Naive thymus-derived CD4-positive, alpha-beta T cell (primary cell): Measurements from ENCODE around the gene OR8A1. TPM values are rescaled to one million over a fixed set of nuclear protein-coding genes. Genes with fewer than 3 reads are reported as not detected.
"Not testable (repeated sequence)": the region's sequence is repeated elsewhere in the genome, so short reads cannot be mapped to it uniquely, and the experiment has no call there.

Experiments used
- ATAC-seq: fragments of 150-1000 bp; cut with Tn5 transposase; 2 replicates; pipeline ENCODE4 v1.10.0; 2021; ENCODE audit warnings: mild to moderate bottlenecking, moderate library complexity
- CTCF ChIA-PET: fragments of 350-600 bp; sonication (Branson Sonifier 250); formaldehyde crosslinking; loops from one replicate; lab custom pipeline; 2021; ENCODE audit warnings: antibody characterized with exemption; lab: Charles Lee
- POLR2A ChIA-PET: fragments of 350-600 bp; sonication (Branson Sonifier 250); formaldehyde crosslinking; loops from one replicate; lab custom pipeline; 2021; ENCODE audit warnings: antibody characterized with exemption, inconsistent platforms; lab: Charles Lee
- DNase-seq, 9 donors: peaks; one replicate each; pipeline versions ENCODE4 v3.0.0 to v3.0.0-alpha.2; 2020 to 2022; ENCODE audit warnings: mixed read lengths in 1 of 9
- H3K27ac ChIP-seq: one replicate; pipeline ENCODE4 v1.7.0; 2013; ENCODE audit warnings: mild to moderate bottlenecking, low read depth, low read length, moderate library complexity
- H3K27me3 ChIP-seq, 2 donors: one replicate each; pipeline ENCODE4 v1.7.0; 2013; ENCODE audit warnings: low read length in 2 of 2, mild to moderate bottlenecking in 2 of 2, moderate library complexity in 2 of 2; ENCODE audit not compliant: control insufficient read depth in 2 of 2, insufficient read depth in 2 of 2
- H3K36me3 ChIP-seq, 3 experiments: 1 replicate in 2 of 3; 2 replicates in 1 of 3; pipeline ENCODE4 v1.7.0; 2013; ENCODE audit warnings: low read length in 3 of 3, mild to moderate bottlenecking in 3 of 3, moderate library complexity in 1 of 3; ENCODE audit not compliant: insufficient read depth in 3 of 3, control insufficient read depth in 2 of 3
- H3K4me1 ChIP-seq, 2 donors: one replicate each; pipeline ENCODE4 v1.7.0; 2013; ENCODE audit warnings: low read length in 2 of 2, mild to moderate bottlenecking in 2 of 2, moderate library complexity in 1 of 2; ENCODE audit not compliant: control insufficient read depth in 2 of 2, insufficient read depth in 2 of 2
- H3K4me3 ChIP-seq: 2 replicates; pipeline ENCODE4 v1.7.0; 2013; ENCODE audit warnings: mild to moderate bottlenecking, low read length
- H3K9me3 ChIP-seq, 3 experiments: 1 replicate in 2 of 3; 2 replicates in 1 of 3; pipeline ENCODE4 v1.7.0; 2013; ENCODE audit warnings: low read length in 3 of 3; ENCODE audit not compliant: control insufficient read depth in 2 of 3
- H3K27ac Mint-ChIP-seq, 9 donors: one replicate each; pipeline ENCODE4 v1.8.0; 2020 to 2022; ENCODE audit warnings: mixed read lengths in 9 of 9, mild to moderate bottlenecking in 8 of 9, moderate library complexity in 5 of 9, inconsistent platforms in 2 of 9
- H3K27me3 Mint-ChIP-seq, 5 donors: one replicate each; pipeline ENCODE4 v1.8.0; 2021 to 2022; ENCODE audit warnings: mixed read lengths in 5 of 5, mild to moderate bottlenecking in 1 of 5
- H3K36me3 Mint-ChIP-seq, 5 donors: one replicate each; pipeline ENCODE4 v1.8.0; 2020 to 2022; ENCODE audit warnings: mixed read lengths in 5 of 5, mild to moderate bottlenecking in 3 of 5, inconsistent platforms in 1 of 5
- H3K4me1 Mint-ChIP-seq, 7 donors: one replicate each; pipeline ENCODE4 v1.8.0; 2020 to 2022; ENCODE audit warnings: mixed read lengths in 7 of 7, mild to moderate bottlenecking in 3 of 7, inconsistent platforms in 1 of 7
- H3K4me3 Mint-ChIP-seq, 10 donors: one replicate each; pipeline ENCODE4 v1.8.0; 2020 to 2022; ENCODE audit warnings: mild to moderate bottlenecking in 10 of 10, mixed read lengths in 10 of 10, moderate library complexity in 6 of 10, inconsistent platforms in 2 of 10
- H3K9me3 Mint-ChIP-seq, 11 donors: one replicate each; pipeline ENCODE4 v1.8.0; 2020 to 2022; ENCODE audit warnings: mixed read lengths in 11 of 11, mild to moderate bottlenecking in 4 of 11, inconsistent platforms in 1 of 11, moderate library complexity in 1 of 11
- intact Hi-C, 2 donors: fragments of 100-400 bp; cut with micrococcal nuclease; formaldehyde crosslinking; loops; one replicate each; pipeline ENCODE4 v1.15.1; 2023
- polyA plus RNA-seq, 2 donors: library from polyadenylated mRNA; unstranded; fragments of 300-500 nt; fragmentation: Illumina TruSeq; gene quantifications; one replicate each; pipeline ENCODE4 v1.2.3, GENCODE V29; 2021
- total RNA-seq, 6 experiments: library from RNA in 5 of 6; stranded (reverse) in 5 of 6; gene quantifications; 1 replicate in 5 of 6; 2 replicates in 1 of 6; pipeline ENCODE4 v1.2.3 and lab custom pipeline; 2021 to 2026

Gene OR8A1
- total and polyA plus RNA-seq, 7 experiments from 2014 or later: not detected

- ChIA-PET POLR2A (interaction anchor here (0.7 kb wide), 1 partner anchor 511 kb away, joined by 3 read pairs; no protein-coding TSS in a partner anchor), CTCF (no interaction called here)
- Mint-ChIP-seq H3K4me1 (peaks cover 0 to 2% (median 0%) of the 10 kb centered on the region in 7 donors), H3K9me3 (peaks cover 0 to 4% (median 0%) of the 10 kb centered on the region in 11 donors), H3K27me3 (peaks cover 12 to 35% (median 23%) of the 10 kb centered on the region in 5 donors), H3K27ac (no peak overlapping the region), H3K4me3 (no peak overlapping the region), H3K36me3 (no peaks in the 10 kb centered on the region)
- no peak for DNase-seq
- Histone ChIP-seq H3K27ac (no peak overlapping the region), H3K9me3 (no peaks in the 10 kb centered on the region), H3K4me1 (no peaks in the 10 kb centered on the region), H3K27me3 (no peaks in the 10 kb centered on the region), H3K36me3 (no peaks in the 10 kb centered on the region), H3K4me3 (no peak overlapping the region)
- no peak for ATAC-seq
- intact Hi-C loops: no loop called here
Observed at GRCh38 chr11:124602193-124602592, 32.4 kb downstream of the OR8A1 start.

GRCh38 chr11:124602723-124603122, 32.9 kb downstream of the OR8A1 start:
- H3K36me3 Mint-ChIP-seq, H3K4me3 ChIP-seq, H3K36me3 ChIP-seq, H3K27ac Mint-ChIP-seq, DNase-seq, H3K9me3 Mint-ChIP-seq, H3K27me3 ChIP-seq, H3K27ac ChIP-seq, H3K4me1 ChIP-seq, ATAC-seq, H3K4me1 Mint-ChIP-seq, H3K9me3 ChIP-seq, CTCF ChIA-PET, intact Hi-C loops, H3K4me3 Mint-ChIP-seq: not testable (repeated sequence)
- POLR2A ChIA-PET: interaction anchor here (0.7 kb wide), 1 partner anchor 511 kb away, joined by 3 read pairs; no protein-coding TSS in a partner anchor
- peaks cover 7 to 30% (median 18%) of the 10 kb centered on the region in 5 donors for H3K27me3 Mint-ChIP-seq

- no peaks in the 10 kb centered on the region for H3K27me3 ChIP-seq
- no peak overlapping the region for H3K4me3 ChIP-seq
- no peaks in the 10 kb centered on the region for H3K4me1 ChIP-seq
- CTCF ChIA-PET: no interaction called here
- H3K36me3 ChIP-seq: no peaks in the 10 kb centered on the region
- Mint-ChIP-seq H3K9me3 (peaks cover 0 to 1% (median 0%) of the 10 kb centered on the region in 11 donors), H3K27me3 (peaks cover 0 to 15% (median 7%) of the 10 kb centered on the region in 5 donors), H3K36me3 (no peaks in the 10 kb centered on the region), H3K27ac (no peak overlapping the region), H3K4me1 (peaks cover 0 to 2% (median 0%) of the 10 kb centered on the region in 7 donors), H3K4me3 (no peak overlapping the region)
- POLR2A ChIA-PET: no interaction called here
- ATAC-seq (peak; percentile 63), DNase-seq (no peak)
- no peak overlapping the region for H3K27ac ChIP-seq
- no peaks in the 10 kb centered on the region for H3K9me3 ChIP-seq
- intact Hi-C loops: no loop called here
Observed at GRCh38 chr11:124605719-124606118, 35.9 kb downstream of the OR8A1 start.

- DNase-seq (no peak), ATAC-seq (no peak)
- Histone ChIP-seq H3K27ac (no peak overlapping the region), H3K9me3 (no peaks in the 10 kb centered on the region), H3K36me3 (no peaks in the 10 kb centered on the region), H3K4me1 (no peaks in the 10 kb centered on the region), H3K4me3 (no peak overlapping the region), H3K27me3 (no peaks in the 10 kb centered on the region)
- ChIA-PET CTCF (no interaction called here), POLR2A (interaction anchor here (0.7 to 1.1 kb wide), 2 partner anchors 14 to 20 kb away, joined by 3 to 4 read pairs; partner anchors contain the start of gene TBRG1)
- Mint-ChIP-seq H3K27me3 (peaks cover 0 to 5% (median 0%) of the 10 kb centered on the region in 5 donors), H3K4me3 (no peak overlapping the region), H3K4me1 (peaks cover 5 to 14% (median 9%) of the 10 kb centered on the region in 7 donors), H3K27ac (no peak overlapping the region), H3K36me3 (no peaks in the 10 kb centered on the region), H3K9me3 (no peaks in the 10 kb centered on the region)
- intact Hi-C loops: no loop called here
Observed at GRCh38 chr11:124608147-124608546, 38.4 kb downstream of the OR8A1 start.

GRCh38 chr11:124610295-124610694, 40.5 kb downstream of the OR8A1 start:
- Histone ChIP-seq H3K4me3 (no peak overlapping the region), H3K27ac (no peak overlapping the region), H3K4me1 (no peaks in the 10 kb centered on the region), H3K27me3 (no peaks in the 10 kb centered on the region), H3K36me3 (no peaks in the 10 kb centered on the region), H3K9me3 (no peaks in the 10 kb centered on the region)
- DNase-seq (no peak), ATAC-seq (no peak)
- H3K27ac Mint-ChIP-seq: peak overlapping the region in 1 of 9 donors; percentile 63
- peaks cover 3 to 12% (median 4%) of the 10 kb centered on the region in 5 donors for H3K27me3 Mint-ChIP-seq
- H3K4me3 Mint-ChIP-seq: no peak overlapping the region
- H3K9me3 Mint-ChIP-seq: no peaks in the 10 kb centered on the region
- CTCF ChIA-PET: no interaction called here
- POLR2A ChIA-PET: interaction anchor here (0.7 kb wide), 1 partner anchor 12 kb away, joined by 3 read pairs; the partner anchor contains the start of gene TBRG1
- no peaks in the 10 kb centered on the region for H3K36me3 Mint-ChIP-seq
- intact Hi-C loops: no loop called here
- peaks cover 5 to 15% (median 9%) of the 10 kb centered on the region in 7 donors for H3K4me1 Mint-ChIP-seq

- no peak within 1 kb of the TSS for H3K4me3 ChIP-seq
- Mint-ChIP-seq H3K27ac (peak within 1 kb of the TSS in 4 of 9 donors; percentile 52 to 88 (median 58)), H3K4me3 (no peak within 1 kb of the TSS), H3K9me3 (no peaks in the 10 kb centered on the region), H3K4me1 (peaks cover 4 to 15% (median 9%) of the 10 kb centered on the region in 7 donors), H3K27me3 (peaks cover 3 to 16% (median 7%) of the 10 kb centered on the region in 5 donors), H3K36me3 (no peaks in the 10 kb centered on the region)
- H3K9me3 ChIP-seq: no peaks in the 10 kb centered on the region
- no peaks in the 10 kb centered on the region for H3K4me1 ChIP-seq
- no peaks in the 10 kb centered on the region for H3K36me3 ChIP-seq
- ATAC-seq: no peak
- H3K27ac ChIP-seq: no peak within 1 kb of the TSS
- ChIA-PET CTCF (no interaction called here), POLR2A (interaction anchor here (0.7 to 1.3 kb wide), 2 partner anchors 11 to 12 kb away, joined by 3 to 4 read pairs; partner anchors contain the start of gene TBRG1)
- intact Hi-C loops: no loop called here
- DNase-seq: no peak
- no peaks in the 10 kb centered on the region for H3K27me3 ChIP-seq
Observed at GRCh38 chr11:124611064-124611463, 41.3 kb downstream of the OR8A1 start, which contains the start of gene PANX3. TSS of gene PANX3 (plus strand) at chr11:124611428. CDS start at chr11:124611557, 129 bp downstream.

GRCh38 chr11:124612045-124612444, 42.2 kb downstream of the OR8A1 start:
- H3K4me3 ChIP-seq: no peak overlapping the region
- H3K4me3 Mint-ChIP-seq: no peak overlapping the region
- no peaks in the 10 kb centered on the region for H3K27me3 ChIP-seq
- H3K27ac ChIP-seq: no peak overlapping the region
- H3K9me3 ChIP-seq: no peaks in the 10 kb centered on the region
- POLR2A ChIA-PET: interaction anchor here (0.6 to 1.3 kb wide), 2 partner anchors 9 to 11 kb away, joined by 3 to 4 read pairs; no protein-coding TSS in a partner anchor
- CTCF ChIA-PET: no interaction called here
- peaks cover 1 to 16% (median 7%) of the 10 kb centered on the region in 5 donors for H3K27me3 Mint-ChIP-seq
- H3K36me3 ChIP-seq: no peaks in the 10 kb centered on the region
- peak in 2 of 9 donors; percentile 15 for DNase-seq
- H3K36me3 Mint-ChIP-seq: no peaks in the 10 kb centered on the region
- peaks cover 4 to 15% (median 9%) of the 10 kb centered on the region in 7 donors for H3K4me1 Mint-ChIP-seq
- H3K4me1 ChIP-seq: no peaks in the 10 kb centered on the region
- peak; percentile 54 for ATAC-seq
- no peaks in the 10 kb centered on the region for H3K9me3 Mint-ChIP-seq
- peak overlapping the region in 4 of 9 donors; percentile 33 to 88 (median 53) for H3K27ac Mint-ChIP-seq
- intact Hi-C loops: no loop called here
